HG02678 (cell line): ENCODE measurements around the gene CEBPG.

Experiments used
- ATAC-seq: cut with Tn5 transposase; IDR thresholded peaks from one replicate; pipeline ENCODE4 v1.9.1; 2021; ENCODE audit warnings: mild to moderate bottlenecking, moderate library complexity; ENCODE audit not compliant: unreplicated experiment

CEBPG gene

GRCh38 chr19:33349319-33350289, 23.9 kb upstream of the CEBPG start:
- ATAC-seq, result no peak

- no peak for ATAC-seq
These were observed 22.8 kb upstream of the CEBPG start for GRCh38 chr19:33350538-33351309.

GRCh38 chr19:33355535-33355934, 18.0 kb upstream of the CEBPG start:
- no peak for ATAC-seq

- ATAC-seq, result no peak
These were observed 16.0 kb upstream of the CEBPG start for GRCh38 chr19:33357556-33357955.

- ATAC-seq, result no peak
These were observed 15.1 kb upstream of the CEBPG start for GRCh38 chr19:33358408-33358807.

GRCh38 chr19:33359581-33359980, 13.9 kb upstream of the CEBPG start:
- ATAC-seq, result no peak

- ATAC-seq, result no peak
These were observed 10.8 kb upstream of the CEBPG start for GRCh38 chr19:33362508-33363228.

- no peak for ATAC-seq
These were observed 10.0 kb upstream of the CEBPG start for GRCh38 chr19:33363476-33363875.

- no peak for ATAC-seq
These were observed 7.8 kb upstream of the CEBPG start for GRCh38 chr19:33365691-33366090.

- ATAC-seq, result no peak
These were observed 7.4 kb upstream of the CEBPG start for GRCh38 chr19:33366127-33366526.

- ATAC-seq, result no peak
These were observed 6.6 kb upstream of the CEBPG start for GRCh38 chr19:33366897-33367296.

GRCh38 chr19:33368074-33368864, 5.2 kb upstream of the CEBPG start:
- no peak for ATAC-seq

- no peak for ATAC-seq
These were observed 2.7 kb upstream of the CEBPG start for GRCh38 chr19:33370783-33371182.

- no peak for ATAC-seq
These were observed 766 bp downstream of the CEBPG start for GRCh38 chr19:33374236-33374714.

GRCh38 chr19:33375156-33375836, 1.8 kb downstream of the CEBPG start:
- ATAC-seq, result no peak

GRCh38 chr19:33375837-33376159, 2.3 kb downstream of the CEBPG start:
- no peak for ATAC-seq

GRCh38 chr19:33376423-33376822, 2.9 kb downstream of the CEBPG start:
- ATAC-seq, result no peak

- ATAC-seq, result no peak
These were observed 3.5 kb downstream of the CEBPG start for GRCh38 chr19:33376941-33377557.
